ENCODE measurements around the gene UGCG. TPM values are rescaled to one million over a fixed set of nuclear protein-coding genes. Genes with fewer than 3 reads are reported as not detected.

The UGCG gene
- total RNA-seq, 1 experiment from 2014 or later = 32.6 TPM

DNA sequence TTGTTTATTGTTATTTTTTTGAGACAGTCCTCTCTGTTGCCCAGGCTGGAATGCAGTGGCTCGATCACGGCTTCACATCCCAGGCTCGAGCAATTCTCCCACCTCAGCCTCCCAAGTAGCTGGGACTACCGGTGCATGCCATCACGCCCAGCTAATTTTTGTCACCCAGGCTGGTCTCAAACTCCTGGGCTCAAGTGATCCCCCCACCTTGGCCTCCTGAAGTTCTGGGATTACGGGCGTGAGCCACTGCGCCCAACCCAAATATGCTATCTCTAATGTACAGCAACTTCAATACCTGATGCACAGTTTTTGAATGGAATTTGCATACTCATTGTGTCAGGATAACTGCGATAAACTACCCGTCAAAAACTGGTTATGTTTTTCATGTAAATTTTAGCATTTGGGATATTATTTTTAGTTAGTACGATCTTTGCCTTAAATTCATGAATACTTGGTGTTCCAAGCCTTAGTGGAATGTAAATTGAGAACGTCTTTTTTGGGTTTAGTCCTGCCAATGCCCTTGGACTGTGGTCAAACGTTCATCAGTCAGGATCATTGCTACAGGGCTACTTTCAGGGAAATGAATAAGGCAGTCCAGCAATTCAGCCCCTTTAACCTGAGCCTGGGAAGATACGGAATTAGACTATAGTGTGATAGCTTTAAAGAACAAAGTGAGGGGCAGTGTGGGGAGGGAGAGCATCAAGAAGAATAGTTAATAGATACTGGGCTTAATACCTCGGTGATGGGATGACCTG lies 4.4 kb downstream of the UGCG start:
- Histone ChIP-seq H3K4me2 (ENCODE audit: low read length) (0 out of 2 replicates have a peak overlapping the region, but pooled peaks have one; percentile 34), H3K9me3 (ENCODE audit: control insufficient read depth in 1 of 2, insufficient read depth in 1 of 2, low read depth in 1 of 2, low read length in 2 of 2) (no peaks in the 10 kb centered on the region), H3K27me3 (ENCODE audit: insufficient read depth, low read length) (no peaks in the 10 kb centered on the region), H3K9me2 (ENCODE audit: insufficient read depth) (no peaks in the 10 kb centered on the region), H3K36me3 (ENCODE audit: control insufficient read depth in 1 of 2, insufficient read depth in 2 of 2, low read length in 2 of 2) (no peaks in the 10 kb centered on the region), H3K4me3 (replicated peaks in 1 of 2; ENCODE audit: low read depth in 1 of 2, low read length in 2 of 2) (no peak overlapping the region), H2AFZ (ENCODE audit: low read depth, low read length, poor library complexity, severe bottlenecking) (no peak overlapping the region), H3K9ac (ENCODE audit: low read length) (no peak overlapping the region), H4K20me1 (ENCODE audit: insufficient read depth) (peaks cover 6% of the 10 kb centered on the region; the same call in 1 of the 2 replicates), H3K27ac (ENCODE audit: low read depth, low read length) (no peak overlapping the region), H3K4me1 (ENCODE audit: control insufficient read depth in 1 of 2, insufficient read depth in 2 of 2, low read length in 2 of 2) (peaks cover 15 to 73% of the 10 kb centered on the region in 2 experiments), H3K79me2 (ENCODE audit: insufficient read depth, low read length) (peaks cover 92% of the 10 kb centered on the region)
- BruUV-seq (replicated peaks) = no TSS peak
- ChIA-PET CTCF (no interaction called here), RAD21 (ENCODE audit: low non-redundant PET in 1 of 2, low total read pairs in 2 of 2, uncharacterized antibody in 2 of 2, unreplicated experiment in 2 of 2) (no interaction called here), POLR2A (no interaction called here)
- no peak for TF ChIP-seq POLR2A (IDR thresholded peaks at IDR 0.05; ENCODE audit: borderline replicate concordance, extremely low read depth, insufficient read depth, insufficient read length)
- TF ChIP-seq JUND (IDR thresholded peaks at IDR 0.05) = no peak
- no peak for TF ChIP-seq EZH2phosphoT487 (IDR thresholded peaks at IDR 0.05; ENCODE audit: borderline replicate concordance)
- no peak for TF ChIP-seq ZFX (IDR thresholded peaks at IDR 0.05)
- no peak for TF ChIP-seq RAD21 (IDR thresholded peaks at IDR 0.05; ENCODE audit: low read depth)
- TF ChIP-seq SIN3A (IDR thresholded peaks at IDR 0.05; ENCODE audit: low read depth) = no peak
- no peak for TF ChIP-seq ZNF274 (IDR thresholded peaks at IDR 0.05; ENCODE audit: low read depth, low read length)
- TF ChIP-seq TCF7L2 (IDR thresholded peaks at IDR 0.05; ENCODE audit: borderline replicate concordance, extremely low read depth, insufficient read depth, insufficient read length) = no peak
- intact Hi-C loops (cut with micrococcal nuclease) = no loop called here
- DNase-seq (ENCODE audit: low read depth, low spot score) = no peak
- no peak for ATAC-seq

DNA sequence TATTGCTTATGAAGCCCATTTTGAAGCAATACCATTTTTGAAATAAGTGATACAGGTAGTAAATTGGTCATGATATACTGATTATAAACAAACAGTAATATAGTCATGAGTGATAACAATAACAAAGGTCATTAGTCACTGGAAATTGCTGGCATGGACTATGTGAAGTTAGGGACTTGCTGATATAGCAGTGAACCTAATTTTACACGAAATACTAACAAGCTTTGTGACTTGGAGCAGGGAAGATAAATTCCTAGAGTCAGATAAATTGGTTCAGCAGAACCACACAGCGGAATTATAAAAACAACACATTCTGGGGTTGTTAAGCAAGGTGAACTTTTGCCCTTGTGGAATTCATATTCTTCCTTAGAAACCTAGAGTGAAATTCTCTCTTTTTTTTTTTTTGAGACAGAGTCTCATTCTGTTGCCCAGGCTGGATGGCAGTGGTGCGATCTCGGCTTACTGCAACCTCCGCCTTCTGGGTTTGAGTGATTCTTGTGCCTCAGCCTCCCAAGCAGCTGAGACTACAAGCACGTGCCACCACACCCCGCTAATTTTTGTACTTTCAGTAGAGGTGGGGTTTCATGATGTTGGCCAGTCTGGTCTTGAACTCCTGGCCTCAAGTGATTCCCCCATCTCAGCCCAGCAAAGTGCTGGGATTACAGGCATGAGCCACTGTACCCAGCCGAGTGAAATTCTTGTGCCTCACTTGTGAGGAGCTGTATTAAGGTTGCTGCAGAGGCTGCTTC lies 6.0 kb downstream of the UGCG start:
- Histone ChIP-seq H3K36me3 (ENCODE audit: control insufficient read depth in 1 of 2, insufficient read depth in 2 of 2, low read length in 2 of 2) (no peaks in the 10 kb centered on the region), H3K27me3 (ENCODE audit: insufficient read depth, low read length) (no peaks in the 10 kb centered on the region), H3K9me3 (ENCODE audit: control insufficient read depth in 1 of 2, insufficient read depth in 1 of 2, low read depth in 1 of 2, low read length in 2 of 2) (no peaks in the 10 kb centered on the region), H3K9me2 (ENCODE audit: insufficient read depth) (no peaks in the 10 kb centered on the region), H3K79me2 (ENCODE audit: insufficient read depth, low read length) (peaks cover 100% of the 10 kb centered on the region), H3K4me3 (replicated peaks in 1 of 2; ENCODE audit: low read depth in 1 of 2, low read length in 2 of 2) (no peak overlapping the region), H3K27ac (ENCODE audit: low read depth, low read length) (no peak overlapping the region), H4K20me1 (ENCODE audit: insufficient read depth) (peaks cover 6% of the 10 kb centered on the region; the same call in 1 of the 2 replicates), H2AFZ (ENCODE audit: low read depth, low read length, poor library complexity, severe bottlenecking) (no peak overlapping the region), H3K4me1 (ENCODE audit: control insufficient read depth in 1 of 2, insufficient read depth in 2 of 2, low read length in 2 of 2) (peaks cover 15 to 85% of the 10 kb centered on the region in 2 experiments), H3K4me2 (ENCODE audit: low read length) (peak overlapping the region; percentile 34; the same call in 1 of the 2 replicates), H3K9ac (ENCODE audit: low read length) (no peak overlapping the region)
- ChIA-PET RAD21 (ENCODE audit: low non-redundant PET in 1 of 2, low total read pairs in 2 of 2, uncharacterized antibody in 2 of 2, unreplicated experiment in 2 of 2) (no interaction called here), CTCF (no interaction called here), POLR2A (no interaction called here)
- ATAC-seq (no peak), DNase-seq (ENCODE audit: low read depth, low spot score) (no peak)
- no peak for TF ChIP-seq CTCF (IDR thresholded peaks at IDR 0.05 in 2 of 3, conservative IDR thresholded peaks at IDR 0.05 in 1 of 3; ENCODE audit: borderline replicate concordance in 1 of 3, insufficient read depth in 1 of 3, low read depth in 2 of 3, low read length in 2 of 3)
- TF ChIP-seq MAX (IDR thresholded peaks at IDR 0.05) = no peak
- TF ChIP-seq, protein P1, sequence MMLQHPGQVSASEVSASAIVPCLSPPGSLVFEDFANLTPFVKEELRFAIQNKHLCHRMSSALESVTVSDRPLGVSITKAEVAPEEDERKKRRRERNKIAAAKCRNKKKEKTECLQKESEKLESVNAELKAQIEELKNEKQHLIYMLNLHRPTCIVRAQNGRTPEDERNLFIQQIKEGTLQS (IDR thresholded peaks at IDR 0.05) = no peak
- no peak for TF ChIP-seq ZFX (IDR thresholded peaks at IDR 0.05)
- no peak for TF ChIP-seq YY1 (IDR thresholded peaks at IDR 0.05; ENCODE audit: extremely low read depth, insufficient replicate concordance, low read depth, low read length)
- intact Hi-C loops (cut with micrococcal nuclease) = no loop called here
- no TSS peak for BruUV-seq (replicated peaks)
